HG03039 (cell line): ENCODE results near the gene LPIN3.

Experiments used
- ATAC-seq: cut with Tn5 transposase; IDR thresholded peaks from one replicate; pipeline ENCODE4 v1.9.1; 2021; ENCODE audit warnings: mild to moderate bottlenecking, moderate library complexity; ENCODE audit not compliant: unreplicated experiment

The LPIN3 gene

DNA sequence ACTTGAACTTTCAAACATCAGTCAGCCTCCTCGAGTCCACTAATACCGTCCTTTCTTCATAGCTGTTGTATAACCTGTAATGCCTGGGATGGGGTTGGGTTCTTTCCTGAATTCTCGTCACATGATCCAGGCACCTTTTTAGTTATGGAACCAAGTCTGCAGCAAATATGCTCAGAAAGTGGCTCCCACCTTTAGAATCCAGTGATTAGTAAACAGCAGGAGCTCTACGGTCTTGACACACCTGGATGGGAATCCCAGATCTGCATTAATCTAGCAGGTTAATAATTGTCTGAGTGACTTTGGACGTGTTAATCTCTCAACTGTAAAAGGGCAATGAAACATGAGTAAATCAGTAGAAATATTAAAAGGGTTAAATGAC, 22.4 kb upstream of the LPIN3 start:
- ATAC-seq = no peak

DNA sequence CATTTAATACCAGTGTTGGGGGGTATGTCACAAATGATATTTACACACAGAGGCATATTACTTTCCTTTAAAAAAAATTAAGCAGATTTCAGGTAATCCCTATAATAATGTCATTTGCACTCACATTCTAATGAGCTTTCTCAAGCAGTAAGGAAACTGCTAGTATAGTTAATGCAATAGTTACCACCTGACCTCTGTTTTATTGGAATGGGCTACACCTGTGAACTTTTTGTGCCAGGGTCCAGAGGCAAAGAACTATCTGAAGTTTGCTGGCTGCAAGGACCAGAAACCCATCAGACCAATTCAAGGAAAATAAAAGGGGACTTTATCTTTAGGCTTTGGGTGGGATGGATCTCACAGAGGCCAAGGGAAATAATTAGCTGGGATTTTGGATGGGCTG, 20.2 kb upstream of the LPIN3 start:
- no peak for ATAC-seq

DNA sequence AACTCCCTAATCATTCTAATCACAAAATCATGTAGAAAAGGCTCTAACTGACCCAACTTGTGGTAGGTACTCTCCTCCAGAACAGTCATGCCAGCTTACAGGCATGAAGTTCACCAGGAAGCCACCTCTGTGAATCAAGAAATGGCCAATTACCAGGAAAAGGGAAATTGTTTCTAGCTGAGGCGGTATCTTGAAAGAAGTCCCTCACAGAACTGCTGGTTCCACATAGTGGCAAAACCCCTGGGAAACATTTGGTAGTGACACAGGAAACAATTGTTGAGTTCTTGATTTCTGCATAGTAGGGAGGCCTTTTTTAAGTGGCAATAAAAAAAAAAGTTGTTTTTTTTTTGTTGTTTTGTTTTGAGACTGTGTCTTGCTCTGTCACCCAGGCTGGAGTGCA, 19.6 kb upstream of the LPIN3 start:
- no peak for ATAC-seq

DNA sequence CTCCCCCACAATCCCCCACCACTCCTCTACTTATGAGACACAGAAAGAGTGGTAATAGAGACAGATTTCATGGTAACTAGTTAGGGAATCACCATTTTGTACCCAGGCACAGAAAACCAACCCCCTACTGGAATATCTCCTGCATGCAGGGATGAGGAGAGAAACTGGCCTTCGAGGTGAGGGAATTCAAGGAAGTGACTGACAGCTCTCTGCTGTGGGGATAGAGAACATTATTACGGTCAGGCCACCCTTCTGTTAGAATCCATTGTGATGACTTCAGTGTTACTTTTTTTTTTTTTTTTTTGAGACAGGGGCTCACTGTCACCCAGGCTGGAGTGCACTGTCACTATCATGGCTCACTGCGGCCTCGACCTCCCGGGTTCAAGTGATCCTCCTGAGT, 13.4 kb upstream of the LPIN3 start:
- no peak for ATAC-seq

DNA sequence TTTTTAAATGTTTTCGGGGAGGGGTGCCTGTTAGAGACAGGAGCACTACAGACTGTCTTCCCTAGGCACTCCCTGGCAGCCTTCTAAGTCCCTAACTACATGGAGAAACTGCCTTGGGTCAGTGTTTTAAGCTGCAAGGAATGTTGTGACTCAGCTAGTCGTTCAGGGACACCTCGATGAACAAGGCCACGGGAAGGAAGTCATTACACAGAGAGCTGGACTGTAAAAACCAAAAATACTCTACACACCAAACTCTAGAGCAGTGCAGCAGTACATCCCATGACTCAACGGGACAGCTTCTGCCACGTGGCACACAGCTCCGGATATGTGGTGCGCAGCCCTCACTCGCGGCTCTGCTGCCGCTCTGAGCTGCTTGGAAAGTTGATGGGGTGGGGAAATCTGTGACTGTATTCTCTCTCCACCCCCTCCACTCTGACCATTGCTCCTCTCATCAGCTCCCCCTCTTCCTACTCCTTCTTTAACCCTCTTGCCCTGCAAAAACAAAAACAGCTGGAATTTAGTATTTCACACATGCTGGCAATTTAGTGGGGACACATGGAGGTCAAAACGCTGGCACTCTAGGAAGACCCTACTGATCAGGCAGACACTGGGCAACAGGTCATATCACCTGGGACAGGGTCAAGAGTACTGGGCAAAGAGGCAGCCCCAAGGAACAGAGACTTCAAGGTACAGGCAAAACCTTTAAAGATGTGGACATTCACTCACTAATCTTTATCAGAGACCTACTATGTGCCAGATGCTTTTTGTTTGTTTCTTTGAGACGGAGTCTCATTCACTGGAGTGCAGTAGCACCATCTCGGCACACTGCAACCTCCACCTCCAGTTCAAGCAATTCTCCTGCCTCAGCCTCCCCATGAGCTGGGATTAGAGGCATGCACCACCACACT, 10.9 kb upstream of the LPIN3 start:
- no peak for ATAC-seq

DNA sequence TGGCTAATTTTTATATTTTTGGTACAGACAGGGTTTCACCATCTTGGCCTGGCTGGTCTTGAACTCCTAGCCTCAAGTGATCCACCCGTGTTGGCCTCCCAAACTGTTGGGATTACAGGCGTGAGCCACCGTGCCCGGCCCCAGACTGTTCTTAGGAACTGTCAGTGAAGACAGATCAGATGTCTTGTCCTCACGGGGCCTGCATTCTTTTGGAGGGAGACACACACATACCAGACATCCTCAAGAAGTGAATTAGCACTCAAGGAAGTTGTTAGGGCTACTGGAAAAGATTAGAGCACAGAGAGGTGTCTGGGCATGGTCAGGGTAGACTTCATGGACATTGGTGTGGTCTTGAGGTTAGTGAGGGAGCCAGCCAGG, 10.3 kb upstream of the LPIN3 start:
- no peak for ATAC-seq

DNA sequence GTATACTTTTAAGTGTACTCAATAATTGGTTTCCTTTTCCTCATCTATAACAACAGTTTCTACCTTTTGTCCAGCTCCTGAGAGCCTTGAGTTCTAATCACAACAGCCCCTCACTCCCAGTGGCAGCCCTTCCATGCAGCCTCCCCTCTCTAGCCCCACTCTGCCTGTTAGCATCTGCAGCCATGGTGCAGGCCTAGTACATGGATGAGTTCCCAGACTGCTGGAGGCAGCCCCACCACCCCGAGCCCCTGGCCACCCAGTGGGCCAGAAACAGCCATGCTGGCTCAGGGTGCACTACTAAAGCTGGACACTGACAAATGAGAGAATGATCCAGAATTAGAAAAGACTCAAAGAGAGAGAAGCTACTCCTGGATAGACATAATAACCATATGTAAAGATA, 9.7 kb upstream of the LPIN3 start:
- ATAC-seq = no peak

DNA sequence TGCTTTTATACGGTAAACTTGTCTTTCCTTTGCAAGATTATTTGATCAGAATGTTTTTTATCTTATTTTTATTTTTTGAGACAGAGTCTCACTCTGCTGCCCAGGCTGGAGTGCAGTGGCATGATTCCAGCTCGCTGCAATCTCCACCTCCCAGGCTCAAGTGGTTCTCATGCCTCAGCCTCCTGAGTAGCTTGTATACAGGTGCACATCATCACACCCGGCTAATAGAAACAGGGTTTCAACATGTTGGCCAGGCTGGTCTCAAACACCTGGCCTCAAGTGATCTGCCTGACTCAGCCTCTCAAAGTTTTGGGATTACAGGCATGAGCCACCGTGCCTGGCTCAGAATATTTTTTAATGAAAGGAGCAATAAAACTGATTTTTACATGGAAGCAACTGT, 8.9 kb upstream of the LPIN3 start:
- no peak for ATAC-seq

DNA sequence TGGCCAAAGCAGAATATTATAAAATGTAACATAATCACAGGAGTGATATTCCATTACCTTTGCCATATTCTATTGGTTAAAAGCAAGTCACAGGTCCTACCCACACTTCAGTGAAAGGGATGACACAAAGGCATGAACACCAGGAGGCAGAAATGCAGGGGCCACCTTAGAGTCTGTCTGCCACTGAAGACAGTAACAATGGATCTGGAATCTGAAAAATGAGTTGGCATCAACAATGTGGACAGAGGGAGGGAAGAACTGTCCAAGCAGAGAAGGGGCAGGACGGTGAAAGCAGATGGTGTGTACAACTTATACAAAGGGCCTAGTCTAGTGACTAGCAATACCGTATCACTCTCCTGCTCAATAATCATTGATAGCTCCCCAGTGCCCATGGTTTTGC, 6.6 kb upstream of the LPIN3 start:
- ATAC-seq = no peak

DNA sequence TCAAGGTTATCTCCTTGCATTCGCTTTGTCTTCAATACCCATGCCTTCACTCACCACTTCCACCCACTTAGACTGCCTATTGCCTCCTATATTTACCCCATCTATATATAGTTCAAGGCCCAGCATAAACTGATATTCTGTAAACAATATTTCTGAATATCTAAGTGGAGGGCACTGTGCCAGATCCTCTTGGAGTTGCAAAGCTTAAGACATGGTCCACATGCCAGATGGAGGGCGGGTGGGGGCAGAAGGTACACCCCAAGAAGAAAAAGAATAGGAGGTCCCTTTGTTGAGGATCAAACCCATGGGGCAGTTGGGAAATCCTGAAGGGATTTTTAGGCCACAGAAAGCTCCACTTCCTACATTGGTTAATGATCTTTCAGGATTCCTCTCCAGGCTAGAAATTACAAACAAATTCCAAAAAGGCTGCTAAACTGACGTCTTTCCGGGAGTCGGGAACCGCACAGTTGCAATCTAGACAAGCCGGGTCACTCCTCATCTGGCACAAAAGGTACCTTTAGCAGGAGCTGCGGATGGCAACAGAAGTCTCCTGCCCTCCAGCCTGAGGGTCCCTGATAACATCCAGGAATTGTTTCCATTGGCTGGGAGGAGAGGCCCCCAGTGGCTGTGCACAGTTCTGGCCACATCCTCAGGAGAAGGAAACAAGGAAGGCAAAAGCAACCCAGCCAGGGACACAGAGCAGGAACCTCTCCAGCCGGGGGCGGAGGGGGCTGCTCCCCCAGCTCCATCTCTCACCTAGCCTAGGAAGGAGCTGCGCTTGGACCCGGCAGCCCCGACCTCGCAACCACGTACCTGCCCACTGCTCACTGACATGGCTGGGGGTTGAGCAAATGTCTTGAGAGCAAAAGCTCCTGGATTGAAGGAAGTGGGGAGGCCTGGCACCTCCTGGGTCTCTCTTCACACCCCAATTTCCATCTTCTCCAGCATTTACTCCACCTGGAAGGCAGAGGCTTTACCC, 5.9 kb upstream of the LPIN3 start:
- no peak for ATAC-seq

DNA sequence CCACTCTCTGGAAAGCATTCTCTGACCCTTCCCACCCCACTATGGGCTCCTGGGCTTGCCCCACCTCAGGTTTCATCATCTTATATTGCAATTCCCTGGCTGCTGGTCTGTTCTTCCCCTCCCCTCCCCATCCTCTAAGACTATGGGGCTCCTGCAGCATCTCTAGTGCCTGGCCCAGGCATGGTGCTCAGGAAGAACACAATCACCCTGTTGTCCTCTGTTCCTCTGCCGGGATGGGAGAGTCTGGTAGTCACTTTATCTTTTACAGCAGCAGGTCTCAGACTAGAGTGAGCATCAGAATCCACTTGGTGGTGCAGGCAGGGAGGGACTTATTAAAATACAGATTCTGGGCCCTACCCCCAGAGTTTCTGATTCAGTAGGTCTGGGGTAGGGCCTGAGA, 5.0 kb upstream of the LPIN3 start:
- no peak for ATAC-seq

DNA sequence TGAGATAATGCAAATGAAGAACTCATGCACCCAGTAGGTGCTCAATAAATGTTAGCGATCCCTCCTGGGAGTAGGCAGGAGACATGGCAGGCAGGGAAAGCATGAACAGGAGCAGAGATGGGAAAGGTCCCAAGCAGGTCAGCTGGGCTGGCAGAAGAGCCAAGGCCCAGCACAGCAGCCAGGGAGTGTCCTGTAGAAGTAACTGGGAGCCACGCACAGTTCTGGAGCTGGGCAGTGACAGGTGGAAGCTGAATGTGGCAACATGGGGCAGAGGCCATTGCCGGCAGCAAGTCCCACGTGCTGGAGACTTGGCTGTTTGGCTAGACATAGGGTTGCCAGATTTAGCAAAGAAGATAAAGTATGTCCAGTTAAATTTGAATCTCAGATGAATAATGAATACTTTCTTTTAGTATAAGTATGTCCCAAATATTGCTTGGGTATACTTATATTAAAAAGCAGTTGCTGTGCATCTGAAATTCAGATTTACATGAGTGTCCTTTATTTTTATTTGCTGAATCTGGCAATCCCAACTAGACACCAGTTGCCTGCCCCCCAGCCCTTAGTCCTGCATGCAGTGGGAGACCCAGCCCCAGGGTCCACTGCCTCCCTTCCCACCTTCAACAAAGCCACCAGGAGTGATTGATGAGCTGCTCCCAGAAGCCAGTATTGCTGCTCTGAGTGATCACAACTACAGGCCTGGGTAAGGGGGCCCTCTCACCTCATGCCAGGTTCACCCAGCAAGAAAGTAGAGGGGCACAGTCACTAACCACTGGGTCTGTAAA, 3.7 kb upstream of the LPIN3 start:
- no peak for ATAC-seq

DNA sequence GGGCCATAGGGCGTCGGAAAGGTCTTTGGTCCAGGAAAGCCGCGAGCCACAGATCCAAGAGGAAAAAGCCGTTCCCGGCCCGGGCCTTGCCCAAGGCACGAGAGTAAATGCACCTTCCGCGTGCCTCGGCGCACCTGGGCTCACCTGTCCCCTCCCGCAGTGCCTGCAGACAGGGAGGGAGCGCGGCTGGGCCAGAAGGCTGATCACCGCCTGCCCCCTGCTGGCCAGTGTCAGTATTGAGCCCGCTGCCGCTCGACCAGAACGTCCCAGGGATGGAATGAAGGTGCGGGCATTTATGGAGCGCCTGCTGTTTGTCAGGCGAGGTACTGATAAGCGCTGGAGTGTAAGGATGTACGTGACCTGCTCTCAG, 679 bp upstream of the LPIN3 start:
- peak; percentile 54 for ATAC-seq

DNA sequence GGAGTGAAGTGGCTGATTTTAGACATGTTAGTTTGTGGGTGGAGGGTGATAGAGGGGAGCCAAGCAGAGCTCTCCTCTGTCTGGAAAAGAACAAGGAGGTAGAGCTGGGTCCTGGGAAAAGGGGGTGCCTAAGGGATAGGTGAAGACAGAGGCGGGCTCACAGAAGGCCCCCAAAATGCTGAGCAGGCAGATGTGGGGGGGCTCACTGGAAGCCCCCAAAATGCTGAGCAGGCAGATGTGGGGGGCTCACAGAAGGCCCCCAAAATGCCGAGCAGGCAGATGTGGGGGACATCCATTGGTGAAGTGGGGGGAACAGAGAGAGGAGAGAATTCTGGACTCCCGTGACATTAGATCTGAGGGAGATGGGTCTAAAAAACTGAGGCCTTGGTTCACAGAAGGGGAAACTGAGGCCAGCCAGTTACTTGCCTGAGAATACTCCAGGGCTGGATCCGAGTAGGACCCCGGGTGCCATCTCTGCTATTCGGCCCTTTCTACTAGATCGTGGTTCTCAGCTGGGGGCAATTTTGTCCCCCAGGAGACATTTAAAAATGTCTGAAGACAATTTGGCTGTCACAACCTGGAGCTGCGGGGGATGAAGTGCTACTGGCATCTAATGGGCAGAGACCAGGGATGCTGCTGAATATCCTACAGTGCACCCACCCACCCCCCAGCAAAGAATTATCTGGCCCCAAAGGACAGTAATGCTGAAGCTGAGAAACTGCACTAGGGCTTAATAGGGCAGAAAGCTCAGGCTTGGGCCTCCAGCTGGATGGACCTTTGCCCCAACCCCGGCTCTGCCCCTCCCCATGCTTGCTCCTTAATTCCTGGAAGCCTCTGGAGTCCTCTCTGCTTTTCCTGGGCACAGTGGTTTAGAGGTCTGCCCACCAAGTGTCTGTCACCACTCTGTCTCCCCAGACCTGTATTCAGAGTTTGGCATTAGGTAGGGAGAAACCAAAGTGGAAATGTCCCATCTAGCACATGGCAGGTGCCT, 2.1 kb downstream of the LPIN3 start:
- ATAC-seq = no peak

DNA sequence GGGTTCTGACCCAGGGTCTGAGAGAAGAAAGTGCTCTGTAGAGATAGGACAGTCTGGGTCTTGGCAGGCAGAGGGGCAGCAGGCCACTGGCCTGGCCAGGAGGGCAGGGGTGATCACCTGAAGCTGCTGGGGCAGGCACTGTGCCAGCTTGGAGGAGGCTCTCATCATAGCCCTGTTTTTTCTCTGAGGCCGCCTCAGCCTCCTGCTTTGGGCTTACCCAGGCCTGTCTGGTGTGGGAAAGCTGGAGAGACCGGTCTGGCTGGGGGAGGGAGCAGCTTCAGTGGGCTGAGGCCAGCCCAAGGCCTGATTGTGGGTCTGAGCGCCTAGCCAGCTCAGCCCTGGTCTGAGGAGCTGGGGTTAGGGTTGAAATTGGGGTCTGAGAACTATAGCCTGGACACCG, 3.9 kb downstream of the LPIN3 start:
- no peak for ATAC-seq

DNA sequence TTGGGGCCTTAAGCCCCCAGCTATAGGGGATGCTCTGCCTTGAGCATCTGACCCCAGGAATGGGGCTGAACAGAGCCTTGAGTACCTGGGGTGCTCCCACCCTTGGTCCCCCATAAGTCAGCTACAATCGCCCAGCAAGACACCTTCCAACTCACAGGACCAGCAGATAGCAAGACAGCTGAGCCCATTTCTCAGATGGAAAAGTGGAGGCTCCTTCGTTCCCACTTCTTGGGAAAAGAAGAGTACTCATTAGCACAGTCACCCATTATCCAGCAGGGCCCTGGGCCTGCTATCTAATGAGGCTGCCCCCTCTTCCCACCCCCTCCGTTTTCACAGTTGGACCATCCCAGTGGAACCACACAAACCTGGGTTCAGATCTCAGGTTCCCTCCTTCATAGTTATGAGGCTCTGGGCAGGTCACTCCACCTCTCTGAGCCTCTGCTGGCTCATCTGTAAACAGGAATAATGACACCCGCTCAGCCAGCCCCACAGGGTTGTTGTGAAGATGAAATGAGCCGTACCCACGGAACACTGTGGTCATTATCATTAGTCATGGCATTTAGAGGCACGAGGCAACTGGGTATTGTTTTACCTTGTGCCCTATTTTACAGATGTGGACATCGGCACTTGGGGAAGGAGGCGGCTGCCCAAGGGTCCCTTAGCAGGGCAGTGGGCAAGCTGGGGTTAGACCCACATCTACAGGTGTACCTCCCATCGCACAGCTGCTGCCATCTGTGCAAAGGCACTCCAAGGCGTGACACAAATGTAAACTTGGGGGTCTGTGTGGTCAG, 4.5 kb downstream of the LPIN3 start:
- ATAC-seq = no peak

DNA sequence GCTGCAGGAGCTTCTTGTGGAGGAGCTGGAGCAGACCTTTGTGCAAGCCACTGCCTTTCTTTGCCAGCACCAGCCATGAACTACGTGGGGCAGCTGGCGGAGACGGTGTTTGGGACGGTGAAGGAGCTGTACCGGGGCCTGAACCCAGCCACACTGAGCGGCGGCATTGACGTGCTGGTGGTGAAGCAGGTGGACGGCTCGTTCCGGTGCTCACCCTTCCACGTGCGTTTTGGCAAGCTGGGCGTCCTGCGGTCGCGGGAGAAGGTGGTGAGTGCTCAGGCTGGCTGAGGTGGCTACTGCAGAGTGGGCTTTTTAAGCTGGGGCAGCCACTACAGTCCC, 5.1 kb downstream of the LPIN3 start:
- no peak for ATAC-seq

DNA sequence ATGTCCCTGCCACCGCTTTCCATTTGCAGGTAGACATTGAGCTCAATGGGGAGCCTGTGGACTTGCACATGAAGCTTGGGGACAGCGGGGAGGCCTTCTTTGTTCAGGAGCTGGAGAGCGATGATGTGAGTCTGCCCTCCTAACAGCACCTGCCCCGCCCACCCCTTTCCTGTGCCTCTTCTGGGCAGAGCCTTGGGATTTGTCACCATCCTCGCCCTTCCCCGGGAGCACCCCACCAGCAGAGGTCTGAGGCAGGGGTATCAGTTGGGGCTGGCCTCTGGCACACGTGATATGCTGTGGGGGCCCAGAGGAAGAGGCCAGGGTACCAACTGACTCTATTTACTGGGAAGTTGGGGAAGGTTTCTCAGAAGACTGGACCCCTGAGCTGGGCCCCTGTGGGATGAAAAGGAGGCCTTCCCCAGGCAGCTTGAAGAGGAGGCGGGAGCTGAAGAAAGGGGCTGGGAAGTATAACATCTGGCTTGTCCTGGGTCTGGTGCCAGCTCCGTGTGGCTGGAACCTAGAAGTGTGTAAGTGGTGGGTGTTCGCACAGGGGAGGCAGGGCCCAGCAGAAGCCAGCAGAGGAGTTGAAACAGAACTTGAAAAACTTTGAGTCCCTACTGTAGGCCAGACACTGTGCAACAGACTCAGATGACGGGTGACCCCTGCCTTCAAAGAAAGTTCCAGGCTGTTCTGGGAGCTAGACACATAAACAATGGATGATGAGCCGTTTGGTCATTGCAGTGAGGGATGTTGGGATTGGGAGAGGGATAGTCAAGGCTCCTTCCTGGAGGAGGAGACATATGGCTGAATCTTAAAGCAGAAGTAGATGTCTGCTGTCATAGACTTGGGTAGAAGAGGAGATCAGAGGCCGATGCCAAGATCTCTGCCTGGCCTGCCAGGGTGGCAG, 7.2 kb downstream of the LPIN3 start:
- ATAC-seq = no peak
